Peyer's patch (tissue), 4 donors: ENCODE measurements around the gene DPF1.

Experiments
- POLR2A ChIP-seq, 2 donors: fragments of 450-650 bp; IDR thresholded peaks; one replicate each; pipeline ENCODE4 v1.5.1; 2017; ENCODE audit warnings: antibody characterized with exemption in 2 of 2, mild to moderate bottlenecking in 2 of 2, moderate library complexity in 2 of 2
- TF ChIP-seq, protein P1 (sequence below), 6 experiments: fragments of 450-650 bp in 4 of 6; fragments of 200-600 bp in 2 of 6; sonication (generic) in 1 of 6; IDR thresholded peaks; one replicate each; pipeline ENCODE4 v1.5.1; 2017 to 2019; ENCODE audit warnings: antibody characterized with exemption in 6 of 6, mild to moderate bottlenecking in 3 of 6, moderate library complexity in 1 of 6

DNA sequence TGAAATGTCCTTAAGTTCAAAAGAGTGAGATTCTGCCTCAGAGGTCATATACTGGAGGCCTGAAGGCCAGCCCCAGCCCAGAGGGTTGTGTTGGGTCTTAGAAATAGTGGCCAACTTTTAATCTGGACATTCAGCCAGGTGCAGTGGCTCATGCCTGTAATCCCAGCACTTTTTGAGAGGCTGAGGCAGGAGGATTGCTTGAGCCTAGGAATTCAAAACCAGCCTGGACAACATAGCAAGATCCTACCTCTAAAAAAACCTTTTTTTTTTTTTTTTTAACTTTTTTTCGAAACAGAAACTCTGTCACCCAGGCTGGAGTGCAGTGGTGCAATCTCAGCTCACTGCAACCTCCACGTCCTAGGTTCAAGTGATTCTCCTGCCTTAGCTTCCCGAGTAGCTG lies 15.5 kb downstream of the DPF1 start:
- no peak for TF ChIP-seq POLR2A (IDR thresholded peaks at IDR 0.05)
- TF ChIP-seq, protein P1, sequence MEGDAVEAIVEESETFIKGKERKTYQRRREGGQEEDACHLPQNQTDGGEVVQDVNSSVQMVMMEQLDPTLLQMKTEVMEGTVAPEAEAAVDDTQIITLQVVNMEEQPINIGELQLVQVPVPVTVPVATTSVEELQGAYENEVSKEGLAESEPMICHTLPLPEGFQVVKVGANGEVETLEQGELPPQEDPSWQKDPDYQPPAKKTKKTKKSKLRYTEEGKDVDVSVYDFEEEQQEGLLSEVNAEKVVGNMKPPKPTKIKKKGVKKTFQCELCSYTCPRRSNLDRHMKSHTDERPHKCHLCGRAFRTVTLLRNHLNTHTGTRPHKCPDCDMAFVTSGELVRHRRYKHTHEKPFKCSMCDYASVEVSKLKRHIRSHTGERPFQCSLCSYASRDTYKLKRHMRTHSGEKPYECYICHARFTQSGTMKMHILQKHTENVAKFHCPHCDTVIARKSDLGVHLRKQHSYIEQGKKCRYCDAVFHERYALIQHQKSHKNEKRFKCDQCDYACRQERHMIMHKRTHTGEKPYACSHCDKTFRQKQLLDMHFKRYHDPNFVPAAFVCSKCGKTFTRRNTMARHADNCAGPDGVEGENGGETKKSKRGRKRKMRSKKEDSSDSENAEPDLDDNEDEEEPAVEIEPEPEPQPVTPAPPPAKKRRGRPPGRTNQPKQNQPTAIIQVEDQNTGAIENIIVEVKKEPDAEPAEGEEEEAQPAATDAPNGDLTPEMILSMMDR (IDR thresholded peaks at IDR 0.05): no peak
